Cardiac muscle cell (in vitro differentiated cells and primary cell): ENCODE measurements around the gene NR2C2. TPM values are rescaled to one million over a fixed set of nuclear protein-coding genes. Genes with fewer than 3 reads are reported as not detected.
"Not testable (repeated sequence)": the region's sequence is repeated elsewhere in the genome, so short reads cannot be mapped to it uniquely, and the experiment has no call there.

Experiments
- DNase-seq, 2 donors: peaks; one replicate each; pipeline versions ENCODE4 v3.0.0 to v3.0.0-alpha.2; 2010 to 2017; ENCODE audit warnings: low read depth in 1 of 2, low spot score in 1 of 2
- H3K27ac ChIP-seq: fragments of 200-600 bp; sonication (generic); 2 replicates; pipeline ENCODE4 v1.5.1; 2016
- H3K27me3 ChIP-seq: fragments of 200-600 bp; sonication (generic); 2 replicates; pipeline ENCODE4 v1.6.0; 2016; ENCODE audit warnings: control low read depth
- H3K36me3 ChIP-seq: fragments of 200-600 bp; sonication (generic); 2 replicates; pipeline ENCODE4 v1.5.1; 2016; ENCODE audit warnings: control low read depth
- H3K4me1 ChIP-seq: fragments of 200-600 bp; sonication (generic); 2 replicates; pipeline ENCODE4 v1.8.1; 2017; ENCODE audit warnings: low read depth, mild to moderate bottlenecking, mixed run types
- H3K4me3 ChIP-seq: fragments of 200-600 bp; sonication (generic); 2 replicates; pipeline ENCODE4 v1.5.1; 2016; ENCODE audit warnings: mild to moderate bottlenecking
- H3K9me3 ChIP-seq: fragments of 200-600 bp; sonication (generic); 2 replicates; pipeline ENCODE4 v1.5.1; 2017; ENCODE audit warnings: low read depth, mild to moderate bottlenecking, control low read depth
- CTCF ChIP-seq: IDR thresholded peaks from 2 replicates; pipeline ENCODE4 v1.5.1; 2012; ENCODE audit warnings: low read depth, mild to moderate bottlenecking, low read length
- polyA plus RNA-seq: library from polyadenylated mRNA; unstranded; fragments of >200 nt; fragmentation: Nextera tagmentation; extraction: Ambion mirVana; gene quantifications from 2 replicates; pipeline ENCODE4 v1.2.1, GENCODE V29; 2016
- total RNA-seq: library from RNA; depleted of rRNA; stranded (reverse); fragments of >200 nt; gene quantifications from 2 replicates; pipeline ENCODE4 v1.2.3, GENCODE V29; 2016

NR2C2 gene
- total and polyA plus RNA-seq, 2 experiments from 2014 or later = 16.2 to 26.5 TPM

GRCh38 chr3:14989943-14990779 lies 42.8 kb downstream of the NR2C2 start:
- H3K4me1 ChIP-seq = peaks cover 20% of the 10 kb centered on the region
- no peaks in the 10 kb centered on the region for H3K27me3 ChIP-seq
- H3K27ac ChIP-seq = peak overlapping the region; percentile 69
- no peaks in the 10 kb centered on the region for H3K36me3 ChIP-seq
- no peak overlapping the region for H3K4me3 ChIP-seq
- H3K9me3 ChIP-seq = no peaks in the 10 kb centered on the region
- DNase-seq = peak; percentile 39 to 57
- TF ChIP-seq CTCF = no peak

- H3K36me3 ChIP-seq = no peaks in the 10 kb centered on the region
- no peaks in the 10 kb centered on the region for H3K27me3 ChIP-seq
- DNase-seq = no peak
- H3K4me3 ChIP-seq = no peak overlapping the region
- H3K27ac ChIP-seq = peak overlapping the region; percentile 69
- H3K9me3 ChIP-seq = no peaks in the 10 kb centered on the region
- peaks cover 20% of the 10 kb centered on the region for H3K4me1 ChIP-seq
- no peak for TF ChIP-seq CTCF
Observed at GRCh38 chr3:14990780-14991148, 43.4 kb downstream of the NR2C2 start.

- H3K36me3 ChIP-seq = no peaks in the 10 kb centered on the region
- H3K27ac ChIP-seq = peak overlapping the region; percentile 69
- peak; percentile 17 to 20 for DNase-seq
- H3K4me1 ChIP-seq = peaks cover 20% of the 10 kb centered on the region
- TF ChIP-seq CTCF = no peak
- H3K27me3 ChIP-seq = no peaks in the 10 kb centered on the region
- H3K9me3 ChIP-seq = no peaks in the 10 kb centered on the region
- no peak overlapping the region for H3K4me3 ChIP-seq
Observed at GRCh38 chr3:14991151-14991742, 43.9 kb downstream of the NR2C2 start.

- Histone ChIP-seq H3K4me1 (peaks cover 20% of the 10 kb centered on the region), H3K9me3 (no peaks in the 10 kb centered on the region), H3K27ac (no peak overlapping the region), H3K27me3 (no peaks in the 10 kb centered on the region), H3K36me3 (no peaks in the 10 kb centered on the region), H3K4me3 (no peak overlapping the region)
- no peak for TF ChIP-seq CTCF
- DNase-seq = no peak
Observed at GRCh38 chr3:14991818-14992612, 44.6 kb downstream of the NR2C2 start.

GRCh38 chr3:14997941-14998340 lies 50.6 kb downstream of the NR2C2 start:
- no peaks in the 10 kb centered on the region for H3K9me3 ChIP-seq
- no peak for DNase-seq
- H3K4me1 ChIP-seq = no peaks in the 10 kb centered on the region
- no peak for TF ChIP-seq CTCF
- H3K27me3 ChIP-seq = no peaks in the 10 kb centered on the region
- H3K4me3 ChIP-seq = no peak overlapping the region
- H3K36me3 ChIP-seq = no peaks in the 10 kb centered on the region
- H3K27ac ChIP-seq = no peak overlapping the region

GRCh38 chr3:14999182-14999581 lies 51.8 kb downstream of the NR2C2 start:
- H3K4me1 ChIP-seq, DNase-seq, H3K9me3 ChIP-seq, H3K4me3 ChIP-seq, H3K27ac ChIP-seq, H3K27me3 ChIP-seq, H3K36me3 ChIP-seq: not testable (repeated sequence)
